GM18517 (cell line): ENCODE measurements around the gene PTPN14.
"Not testable (repeated sequence)": the region's sequence is repeated elsewhere in the genome, so short reads cannot be mapped to it uniquely, and the experiment has no call there.

Experiments
- ATAC-seq: cut with Tn5 transposase; IDR thresholded peaks from one replicate; pipeline ENCODE4 v1.9.1; 2021; ENCODE audit warnings: mild to moderate bottlenecking, moderate library complexity; ENCODE audit not compliant: unreplicated experiment

The PTPN14 gene

GRCh38 chr1:214542275-214543199, 8.9 kb downstream of the PTPN14 start:
- ATAC-seq, result no peak

- no peak for ATAC-seq
These were observed 9.7 kb downstream of the PTPN14 start for GRCh38 chr1:214541693-214542092.

GRCh38 chr1:214541206-214541605, 10.2 kb downstream of the PTPN14 start:
- ATAC-seq, result no peak

- no peak for ATAC-seq
These were observed 11.1 kb downstream of the PTPN14 start for GRCh38 chr1:214540324-214540723.

- ATAC-seq, result no peak
These were observed 12.9 kb downstream of the PTPN14 start for GRCh38 chr1:214538496-214538895.

- no peak for ATAC-seq
These were observed 13.4 kb downstream of the PTPN14 start for GRCh38 chr1:214537872-214538473.

- ATAC-seq, result no peak
These were observed 14.2 kb downstream of the PTPN14 start for GRCh38 chr1:214537219-214537618.

- no peak for ATAC-seq
These were observed 19.3 kb downstream of the PTPN14 start for GRCh38 chr1:214532070-214532469.

GRCh38 chr1:214525535-214526019, 25.8 kb downstream of the PTPN14 start:
- no peak for ATAC-seq

- no peak for ATAC-seq
These were observed 26.6 kb downstream of the PTPN14 start for GRCh38 chr1:214524824-214525223.

GRCh38 chr1:214523124-214523824, 28.1 kb downstream of the PTPN14 start:
- ATAC-seq, result no peak

- not testable (repeated sequence) for ATAC-seq
These were observed 29.9 kb downstream of the PTPN14 start for GRCh38 chr1:214521458-214521857.

- no peak for ATAC-seq
These were observed 30.7 kb downstream of the PTPN14 start for GRCh38 chr1:214520544-214521165.

- no peak for ATAC-seq
These were observed 33.0 kb downstream of the PTPN14 start for GRCh38 chr1:214518361-214518760.

- no peak for ATAC-seq
These were observed 34.7 kb downstream of the PTPN14 start for GRCh38 chr1:214516434-214517326.

- ATAC-seq, result no peak
These were observed 35.6 kb downstream of the PTPN14 start for GRCh38 chr1:214515544-214516433.

- no peak for ATAC-seq
These were observed 36.5 kb downstream of the PTPN14 start for GRCh38 chr1:214514819-214515383.

- ATAC-seq, result no peak
These were observed 37.2 kb downstream of the PTPN14 start for GRCh38 chr1:214514032-214514818.
